HG02840 (cell line): ENCODE data around the gene ARHGEF10L.

ENCODE experiments used
- ATAC-seq: cut with Tn5 transposase; IDR thresholded peaks from one replicate; pipeline ENCODE4 v1.9.1; 2021; ENCODE audit warnings: mild to moderate bottlenecking, moderate library complexity, moderate number of reproducible peaks; ENCODE audit not compliant: unreplicated experiment, low FRiP score

The ARHGEF10L gene

GRCh38 chr1:17566892-17567291 lies 27.4 kb downstream of the ARHGEF10L start:
- ATAC-seq, result no peak

DNA sequence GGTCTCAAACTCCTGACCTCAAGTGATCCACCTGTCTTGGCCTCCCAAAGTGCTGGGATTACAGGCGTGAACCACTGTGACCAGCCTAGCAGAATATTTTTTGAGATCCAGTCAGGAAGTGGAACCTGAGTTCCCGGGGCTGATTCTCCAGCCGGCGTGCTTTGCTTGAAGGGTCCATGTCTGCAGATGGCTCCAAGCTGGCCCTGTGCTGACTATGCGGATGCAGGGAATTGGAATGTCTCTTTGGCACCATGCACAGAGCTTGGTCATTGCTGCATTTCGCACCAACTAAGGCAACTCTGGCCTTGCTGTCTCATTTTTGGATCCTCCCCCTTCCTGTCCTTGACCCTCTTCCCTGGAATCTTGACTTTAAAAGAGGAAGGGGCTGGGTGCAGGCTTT lies 28.1 kb downstream of the ARHGEF10L start:
- no peak for ATAC-seq

- ATAC-seq, result no peak
Observed at GRCh38 chr1:17568014-17568900, 28.8 kb downstream of the ARHGEF10L start.

- ATAC-seq, result no peak
Observed at GRCh38 chr1:17569200-17570139, 30.0 kb downstream of the ARHGEF10L start.

- ATAC-seq, result no peak
Observed at GRCh38 chr1:17570228-17570627, 30.7 kb downstream of the ARHGEF10L start.

- ATAC-seq, result no peak
Observed at GRCh38 chr1:17572264-17572985, 32.9 kb downstream of the ARHGEF10L start.

DNA sequence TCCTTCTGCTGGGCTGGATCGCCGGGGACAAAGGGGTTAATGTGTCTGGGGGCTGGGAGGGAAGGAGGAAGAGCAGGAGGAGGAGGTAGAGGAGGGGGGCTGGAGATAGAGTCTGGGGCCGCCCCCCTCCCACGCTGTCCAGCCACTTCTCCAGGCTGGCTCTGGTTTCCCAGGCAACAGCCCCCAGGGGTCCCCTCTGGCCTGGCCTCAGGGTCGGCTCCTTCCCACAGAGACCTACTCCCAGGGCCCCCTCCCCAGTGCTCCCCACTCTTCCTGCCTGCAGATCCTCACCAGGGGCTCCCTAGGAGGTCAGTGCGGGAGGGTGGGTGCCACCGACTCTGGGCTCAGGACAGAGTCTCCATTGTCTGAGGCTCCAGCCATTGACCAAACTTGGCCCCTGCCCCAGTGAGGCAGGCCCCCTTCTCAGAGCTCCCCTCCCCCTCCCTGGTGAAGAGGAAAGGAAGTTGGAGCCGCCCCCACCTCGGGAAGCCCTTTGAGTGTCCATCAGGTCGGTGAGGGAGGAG lies 34.1 kb downstream of the ARHGEF10L start:
- ATAC-seq, result no peak

GRCh38 chr1:17574516-17574915 lies 35.0 kb downstream of the ARHGEF10L start:
- no peak for ATAC-seq

DNA sequence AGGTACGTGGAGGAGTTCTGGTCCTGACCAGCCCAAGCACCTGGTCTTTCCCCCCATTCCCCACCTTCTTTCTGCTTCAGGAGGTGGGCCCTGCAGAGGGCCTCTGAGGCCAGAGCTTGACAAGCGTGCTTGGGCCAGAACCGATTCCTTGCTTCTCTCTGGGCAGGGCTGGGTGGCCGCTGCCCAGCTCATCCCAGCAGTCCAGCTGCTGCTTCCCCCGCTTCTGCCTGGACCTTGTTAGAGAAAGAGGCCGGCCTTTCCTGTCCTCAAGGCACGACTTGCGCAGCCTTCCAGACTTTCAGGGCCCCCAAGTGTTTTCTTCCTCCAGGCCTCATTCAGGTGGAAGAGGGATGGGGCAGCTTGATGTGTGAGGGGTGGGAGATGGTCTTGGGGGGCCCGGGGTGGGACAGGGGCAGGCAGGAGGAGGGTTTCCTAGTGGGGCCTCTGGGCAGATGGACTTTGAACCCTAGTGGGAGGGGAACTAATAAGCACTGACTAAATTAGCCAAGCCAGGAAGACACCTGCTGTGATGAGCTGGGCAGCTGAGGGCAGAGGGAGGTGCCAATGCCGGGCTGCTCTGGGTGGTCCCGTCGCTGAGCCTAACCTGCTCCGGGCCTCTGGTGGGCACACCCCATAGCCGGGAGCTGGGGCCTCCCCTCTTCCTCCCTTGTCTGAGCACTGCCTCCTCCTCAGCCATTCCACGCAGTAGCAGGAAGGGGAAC lies 36.5 kb downstream of the ARHGEF10L start:
- ATAC-seq, result no peak

- ATAC-seq, result no peak
Observed at GRCh38 chr1:17576519-17576853, 37.0 kb downstream of the ARHGEF10L start.

GRCh38 chr1:17577907-17578297 lies 38.4 kb downstream of the ARHGEF10L start:
- no peak for ATAC-seq

DNA sequence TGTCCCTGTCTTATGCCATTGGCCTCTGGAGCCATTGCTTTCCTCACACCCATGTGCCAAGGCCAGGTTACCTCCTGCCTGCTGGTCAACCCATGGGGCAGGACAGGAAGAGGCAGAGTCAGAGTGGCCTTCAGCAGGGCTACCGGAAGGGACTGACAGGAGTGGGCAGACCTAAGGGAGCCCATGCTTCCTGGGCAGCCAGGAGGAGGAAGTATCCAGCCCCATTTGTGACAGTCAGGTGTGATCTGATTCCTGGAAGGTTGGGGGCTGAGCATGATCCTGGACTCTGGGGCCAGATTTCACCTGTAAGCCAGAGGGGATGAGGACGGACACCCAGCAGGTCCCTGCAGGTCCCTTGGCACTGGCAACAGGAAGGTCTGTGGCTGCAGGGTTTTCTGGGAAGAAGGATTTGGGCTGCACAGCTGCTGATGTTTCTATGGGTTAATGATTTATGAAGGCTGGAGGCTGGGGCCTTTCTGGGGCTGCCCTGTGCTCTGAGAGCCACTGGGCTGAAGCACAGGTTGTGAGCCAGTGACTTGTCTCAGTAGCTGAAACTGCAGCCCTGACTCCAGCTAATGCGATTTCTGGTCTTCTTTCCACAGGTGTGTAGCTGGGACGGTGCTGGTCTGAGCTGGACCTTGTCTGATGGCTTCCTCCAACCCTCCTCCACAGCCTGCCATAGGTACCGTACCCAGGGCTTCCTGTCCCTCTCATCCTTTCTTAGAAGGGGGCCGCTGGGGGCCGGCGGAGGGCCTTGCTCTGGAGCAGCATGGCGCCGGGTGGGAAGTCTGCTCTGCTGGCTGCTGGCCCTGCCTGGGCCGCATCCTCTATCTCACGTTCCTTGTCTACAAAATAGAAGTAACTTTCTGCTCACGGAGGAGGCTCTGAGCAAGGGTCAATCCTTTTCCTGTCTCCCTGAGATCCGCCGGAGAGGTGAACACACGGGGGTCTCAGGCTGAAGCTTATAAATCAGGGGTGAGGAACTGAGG lies 40.7 kb downstream of the ARHGEF10L start:
- ATAC-seq, result no peak

DNA sequence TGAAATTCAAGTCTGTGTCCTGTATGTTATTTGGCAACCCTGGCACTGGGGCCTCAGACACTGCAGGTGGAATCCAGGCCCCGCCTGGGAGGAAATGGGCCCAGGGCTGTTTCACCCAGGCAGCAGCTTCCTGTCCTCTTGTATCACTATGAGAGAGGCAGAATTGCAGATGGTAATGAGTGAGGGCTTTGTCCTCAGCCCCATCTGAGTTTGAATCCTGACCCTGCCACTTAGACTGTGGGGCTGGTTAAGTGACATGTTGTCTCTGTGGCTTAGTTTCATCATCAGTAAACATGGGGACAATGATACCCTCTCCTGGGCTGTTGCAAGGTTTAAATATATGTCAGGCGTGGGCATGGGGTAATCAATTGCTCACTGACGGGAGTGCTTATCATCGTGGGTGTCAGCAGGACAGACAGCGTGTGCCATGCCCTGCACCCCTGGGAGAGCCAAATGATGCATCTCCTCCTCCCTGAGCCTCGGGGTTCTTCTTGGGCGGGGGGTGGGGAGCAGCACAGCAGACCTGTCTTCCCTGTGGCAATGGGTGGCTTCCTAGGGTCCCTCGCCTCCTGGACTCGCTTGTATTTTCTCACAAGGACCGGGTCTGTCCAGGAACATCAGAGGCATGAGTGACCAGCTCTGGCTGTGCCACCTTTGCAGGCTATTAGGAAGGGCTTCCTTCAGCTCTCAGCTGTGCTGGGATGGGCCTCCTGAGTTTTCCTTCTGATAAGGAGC lies 42.1 kb downstream of the ARHGEF10L start:
- ATAC-seq, result no peak

DNA sequence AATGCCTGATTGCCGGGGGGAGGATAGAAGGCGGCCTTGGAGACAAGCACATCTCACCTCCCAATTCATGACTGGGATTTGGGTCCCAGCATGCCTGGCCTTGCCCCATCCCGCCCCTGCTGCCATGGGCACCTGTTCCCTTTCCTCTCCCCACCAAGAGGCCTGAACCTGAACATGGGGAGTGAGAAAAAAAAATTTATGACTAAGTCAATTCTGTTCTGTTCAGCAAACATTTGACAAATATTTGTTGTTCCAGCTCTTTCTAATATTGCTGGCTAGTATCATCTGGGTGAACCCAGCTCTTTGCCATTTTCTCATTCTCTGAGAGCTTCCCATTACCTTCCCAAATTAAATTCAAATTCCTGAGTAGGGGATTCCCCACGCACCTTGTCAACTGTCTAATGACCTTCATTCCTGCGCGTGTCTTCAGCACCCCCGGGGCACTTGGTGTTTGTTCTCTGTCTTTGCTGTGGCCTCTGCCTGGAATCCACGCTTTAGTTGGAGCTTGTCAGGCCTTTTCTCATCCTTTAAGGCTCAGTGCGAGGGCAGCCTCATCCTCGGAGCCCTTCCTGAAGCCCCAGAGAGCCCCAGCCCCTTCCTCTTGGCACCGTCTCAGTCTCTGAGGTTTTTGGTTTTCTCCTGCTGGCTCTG lies 42.8 kb downstream of the ARHGEF10L start:
- ATAC-seq, result no peak

GRCh38 chr1:17584539-17584938 lies 45.0 kb downstream of the ARHGEF10L start:
- ATAC-seq, result no peak

DNA sequence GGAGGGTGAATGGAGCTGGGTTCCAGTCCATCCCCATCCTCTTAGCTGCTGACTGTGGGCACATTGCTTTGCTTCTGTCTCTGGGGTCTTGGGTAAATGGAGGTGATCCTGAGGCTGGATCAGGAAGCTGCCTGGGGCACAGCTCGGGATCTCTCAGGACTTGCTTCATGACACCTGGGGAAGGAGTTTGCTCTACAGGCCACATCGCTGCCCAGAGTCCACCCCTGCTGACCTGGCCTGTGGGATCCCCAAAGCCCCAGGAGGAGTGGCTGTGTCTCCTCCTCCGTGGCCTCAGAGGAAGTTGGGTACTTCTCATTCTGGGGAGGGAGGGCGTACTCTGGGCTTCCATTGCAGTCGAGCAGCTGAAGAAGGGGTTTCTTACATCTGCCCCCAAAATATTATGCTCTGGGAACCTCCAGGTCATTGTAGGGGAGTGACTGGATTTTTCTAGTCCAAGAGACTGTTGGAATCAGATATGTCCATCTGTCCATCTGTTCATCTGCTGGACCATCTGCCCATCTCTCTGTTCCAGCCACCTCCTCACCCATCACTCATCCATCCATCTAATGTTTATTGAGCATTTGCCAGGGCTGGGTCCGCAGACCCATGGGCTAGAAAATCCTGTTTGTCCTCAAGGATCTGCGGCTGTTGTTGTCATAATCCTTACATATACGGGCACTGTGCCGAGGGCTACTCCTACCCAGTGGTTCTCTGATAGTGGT lies 45.9 kb downstream of the ARHGEF10L start:
- no peak for ATAC-seq
